ENCODE data around the gene RGCC. TPM values are rescaled to one million over a fixed set of nuclear protein-coding genes. Genes with fewer than 3 reads are reported as not detected.

Gene RGCC
- total RNA-seq, 1 donor from 2014 or later, result 0.77 TPM

- Mint-ChIP-seq H3K4me3 (ENCODE audit: unreplicated experiment) (no peak overlapping the region), H3K4me1 (ENCODE audit: unreplicated experiment) (peaks cover 6% of the 10 kb centered on the region), H3K36me3 (ENCODE audit: low read depth, unreplicated experiment) (peaks cover 6% of the 10 kb centered on the region), H3K27me3 (ENCODE audit: unreplicated experiment) (peaks cover 2% of the 10 kb centered on the region), H3K9me3 (ENCODE audit: unreplicated experiment) (no peaks in the 10 kb centered on the region), H3K27ac (ENCODE audit: unreplicated experiment) (no peak overlapping the region)
- TF ChIP-seq CTCF (IDR thresholded peaks at IDR 0.05; ENCODE audit: unreplicated experiment), result no peak
- no peak for DNase-seq (ENCODE audit: low spot score)
Measured at GRCh38 chr13:41505209-41505835, 48.0 kb downstream of the RGCC start.

GRCh38 chr13:41506312-41506711 is 49.0 kb downstream of the RGCC start:
- Mint-ChIP-seq H3K4me1 (ENCODE audit: unreplicated experiment) (no peaks in the 10 kb centered on the region), H3K9me3 (ENCODE audit: unreplicated experiment) (no peaks in the 10 kb centered on the region)
- DNase-seq (ENCODE audit: low spot score), result no peak

GRCh38 chr13:41509971-41510370 is 52.6 kb downstream of the RGCC start:
- no peak overlapping the region for H3K4me3 Mint-ChIP-seq (ENCODE audit: unreplicated experiment)
- no peak overlapping the region for H3K27ac Mint-ChIP-seq (ENCODE audit: unreplicated experiment)
- H3K9me3 Mint-ChIP-seq (ENCODE audit: unreplicated experiment), result no peaks in the 10 kb centered on the region
- DNase-seq (ENCODE audit: low spot score), result no peak
- no peaks in the 10 kb centered on the region for H3K36me3 Mint-ChIP-seq (ENCODE audit: low read depth, unreplicated experiment)
- H3K4me1 Mint-ChIP-seq (ENCODE audit: unreplicated experiment), result no peaks in the 10 kb centered on the region
- no peaks in the 10 kb centered on the region for H3K27me3 Mint-ChIP-seq (ENCODE audit: unreplicated experiment)
- no peak for TF ChIP-seq CTCF (IDR thresholded peaks at IDR 0.05; ENCODE audit: unreplicated experiment)

More at GRCh38 chr13:41506312-41506711, 49.0 kb downstream of the RGCC start:
- peaks cover 6% of the 10 kb centered on the region for H3K36me3 Mint-ChIP-seq (ENCODE audit: low read depth, unreplicated experiment)
- no peak for TF ChIP-seq CTCF (IDR thresholded peaks at IDR 0.05; ENCODE audit: unreplicated experiment)
- peaks cover 2% of the 10 kb centered on the region for H3K27me3 Mint-ChIP-seq (ENCODE audit: unreplicated experiment)
- H3K27ac Mint-ChIP-seq (ENCODE audit: unreplicated experiment), result no peak overlapping the region
- H3K4me3 Mint-ChIP-seq (ENCODE audit: unreplicated experiment), result no peak overlapping the region

GRCh38 chr13:41511827-41512226 is 54.5 kb downstream of the RGCC start:
- Mint-ChIP-seq H3K4me3 (ENCODE audit: unreplicated experiment) (no peak overlapping the region), H3K4me1 (ENCODE audit: unreplicated experiment) (no peaks in the 10 kb centered on the region), H3K27me3 (ENCODE audit: unreplicated experiment) (no peaks in the 10 kb centered on the region), H3K27ac (ENCODE audit: unreplicated experiment) (no peak overlapping the region), H3K36me3 (ENCODE audit: low read depth, unreplicated experiment) (no peaks in the 10 kb centered on the region), H3K9me3 (ENCODE audit: unreplicated experiment) (no peaks in the 10 kb centered on the region)
- no peak for TF ChIP-seq CTCF (IDR thresholded peaks at IDR 0.05; ENCODE audit: unreplicated experiment)
- DNase-seq (ENCODE audit: low spot score), result no peak

GRCh38 chr13:41512441-41512840 is 55.1 kb downstream of the RGCC start:
- H3K9me3 Mint-ChIP-seq (ENCODE audit: unreplicated experiment), result no peaks in the 10 kb centered on the region
- no peaks in the 10 kb centered on the region for H3K4me1 Mint-ChIP-seq (ENCODE audit: unreplicated experiment)
- no peak for DNase-seq (ENCODE audit: low spot score)
- no peak overlapping the region for H3K4me3 Mint-ChIP-seq (ENCODE audit: unreplicated experiment)
- TF ChIP-seq CTCF (IDR thresholded peaks at IDR 0.05; ENCODE audit: unreplicated experiment), result no peak
- peaks cover 2% of the 10 kb centered on the region for H3K27me3 Mint-ChIP-seq (ENCODE audit: unreplicated experiment)
- no peak overlapping the region for H3K27ac Mint-ChIP-seq (ENCODE audit: unreplicated experiment)
- H3K36me3 Mint-ChIP-seq (ENCODE audit: low read depth, unreplicated experiment), result no peaks in the 10 kb centered on the region

Data from endothelial cell (in vitro differentiated cells).